HUDEP-2 (cell line): ENCODE data around the gene FAM72B.
"Not testable (repeated sequence)": the region's sequence is repeated elsewhere in the genome, so short reads cannot be mapped to it uniquely, and the experiment has no call there.

ENCODE experiments used
- DNase-seq, 76 experiments: peaks; one replicate each; lab custom pipeline; 2025; ENCODE audit not compliant: unreplicated experiment in 76 of 76; lab: John Stamatoyannopoulos, UW

FAM72B gene

GRCh38 chr1:121184290-121185127 is at the start of gene FAM72B, which contains the start of gene SRGAP2C:
TSS of gene FAM72B (minus strand) at chr1:121184340. CDS start at chr1:121183489, 851 bp downstream.
TSS of gene SRGAP2C (plus strand) at chr1:121184975. CDS start at chr1:121187447, 2,472 bp downstream.
- peak in 74 of 76 experiments; percentile 68 to 99 (median 92) for DNase-seq

- not testable (repeated sequence) for DNase-seq
Observed at GRCh38 chr1:121232445-121233125, 48.4 kb upstream of the FAM72B start.

- not testable (repeated sequence) for DNase-seq
Observed at GRCh38 chr1:121230636-121231035, 46.5 kb upstream of the FAM72B start.

- not testable (repeated sequence) for DNase-seq
Observed at GRCh38 chr1:121227544-121228330, 43.6 kb upstream of the FAM72B start.

GRCh38 chr1:121226925-121227324 is 42.8 kb upstream of the FAM72B start:
- not testable (repeated sequence) for DNase-seq

- not testable (repeated sequence) for DNase-seq
Observed at GRCh38 chr1:121226295-121226904, 42.3 kb upstream of the FAM72B start.

GRCh38 chr1:121224714-121225113 is 40.6 kb upstream of the FAM72B start:
- not testable (repeated sequence) for DNase-seq

GRCh38 chr1:121221770-121222169 is 37.6 kb upstream of the FAM72B start:
- DNase-seq, result not testable (repeated sequence)

- DNase-seq, result not testable (repeated sequence)
Observed at GRCh38 chr1:121216676-121217075, 32.5 kb upstream of the FAM72B start.

- DNase-seq, result not testable (repeated sequence)
Observed at GRCh38 chr1:121215699-121216417, 31.7 kb upstream of the FAM72B start.

- DNase-seq, result not testable (repeated sequence)
Observed at GRCh38 chr1:121214544-121215156, 30.5 kb upstream of the FAM72B start.

- DNase-seq, result not testable (repeated sequence)
Observed at GRCh38 chr1:121213491-121213890, 29.4 kb upstream of the FAM72B start.

GRCh38 chr1:121210778-121211177 is 26.6 kb upstream of the FAM72B start:
- not testable (repeated sequence) for DNase-seq

- not testable (repeated sequence) for DNase-seq
Observed at GRCh38 chr1:121208375-121208774, 24.2 kb upstream of the FAM72B start.

- DNase-seq, result not testable (repeated sequence)
Observed at GRCh38 chr1:121207328-121207727, 23.2 kb upstream of the FAM72B start.

- DNase-seq, result not testable (repeated sequence)
Observed at GRCh38 chr1:121205786-121206711, 21.9 kb upstream of the FAM72B start.

- not testable (repeated sequence) for DNase-seq
Observed at GRCh38 chr1:121202986-121203385, 18.8 kb upstream of the FAM72B start.
